ENCODE measurements around the gene BSDC1.

GRCh38 chr1:32393832-32394140, 455 bp downstream of the BSDC1 start:
- TF ChIP-seq CTCF (conservative IDR thresholded peaks at IDR 0.05; ENCODE audit: low read length) (no peak), EZH2phosphoT487 (IDR thresholded peaks at IDR 0.05; ENCODE audit: borderline replicate concordance) (no peak)

Measured in Loucy (cell line).